Adrenal gland (tissue), 5 donors: ENCODE results near the gene PDCD7.

ENCODE experiments used
- CTCF ChIP-seq, 6 experiments: fragments of 450-650 bp in 4 of 6; fragments of 200-600 bp in 2 of 6; sonication (generic) in 1 of 6; IDR thresholded peaks; 1 replicate in 5 of 6; 2 replicates in 1 of 6; pipeline versions ENCODE4 v1.5.1 to v1.8.0; 2016 to 2021; ENCODE audit warnings: antibody characterized with exemption in 6 of 6, mild to moderate bottlenecking in 2 of 6, moderate library complexity in 1 of 6
- POLR2A ChIP-seq, 2 donors: fragments of 450-650 bp; IDR thresholded peaks; one replicate each; pipeline ENCODE4 v1.6.1; 2017; ENCODE audit warnings: antibody characterized with exemption in 2 of 2, mild to moderate bottlenecking in 2 of 2, moderate library complexity in 1 of 2
- donor health status: DM: no; HTN: no; CAD: no.

DNA sequence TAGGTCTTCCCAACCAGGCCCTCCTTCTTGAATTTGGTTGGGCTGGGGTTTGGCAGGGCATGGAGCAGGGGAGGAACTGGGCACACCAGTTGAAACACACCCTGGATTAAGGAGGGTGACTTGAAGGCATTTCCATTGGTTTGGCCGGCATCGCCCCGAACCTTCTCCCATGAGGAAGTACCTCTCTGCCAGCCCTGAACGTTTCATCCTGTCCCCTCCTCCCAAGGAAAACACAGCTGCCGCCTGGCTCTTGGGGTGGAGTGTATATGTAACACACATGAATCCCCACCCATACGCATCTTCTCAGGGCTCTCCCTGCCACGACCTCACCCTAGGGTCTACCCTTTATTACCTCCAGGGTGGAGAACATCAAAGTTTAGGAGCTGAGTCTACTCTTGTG, 33.2 kb downstream of the PDCD7 start:
- TF ChIP-seq CTCF (IDR thresholded peaks at IDR 0.05) (no peak), POLR2A (IDR thresholded peaks at IDR 0.05) (no peak)
